Measurements from ENCODE around the gene PTX3.

PTX3 gene

GRCh38 chr3:157475921-157476414 lies 39.3 kb downstream of the PTX3 start:
- DNase-seq (ENCODE audit: low read depth) = no peak

- DNase-seq (ENCODE audit: low read depth) = no peak
Observed at GRCh38 chr3:157477441-157477840, 40.8 kb downstream of the PTX3 start.

DNA sequence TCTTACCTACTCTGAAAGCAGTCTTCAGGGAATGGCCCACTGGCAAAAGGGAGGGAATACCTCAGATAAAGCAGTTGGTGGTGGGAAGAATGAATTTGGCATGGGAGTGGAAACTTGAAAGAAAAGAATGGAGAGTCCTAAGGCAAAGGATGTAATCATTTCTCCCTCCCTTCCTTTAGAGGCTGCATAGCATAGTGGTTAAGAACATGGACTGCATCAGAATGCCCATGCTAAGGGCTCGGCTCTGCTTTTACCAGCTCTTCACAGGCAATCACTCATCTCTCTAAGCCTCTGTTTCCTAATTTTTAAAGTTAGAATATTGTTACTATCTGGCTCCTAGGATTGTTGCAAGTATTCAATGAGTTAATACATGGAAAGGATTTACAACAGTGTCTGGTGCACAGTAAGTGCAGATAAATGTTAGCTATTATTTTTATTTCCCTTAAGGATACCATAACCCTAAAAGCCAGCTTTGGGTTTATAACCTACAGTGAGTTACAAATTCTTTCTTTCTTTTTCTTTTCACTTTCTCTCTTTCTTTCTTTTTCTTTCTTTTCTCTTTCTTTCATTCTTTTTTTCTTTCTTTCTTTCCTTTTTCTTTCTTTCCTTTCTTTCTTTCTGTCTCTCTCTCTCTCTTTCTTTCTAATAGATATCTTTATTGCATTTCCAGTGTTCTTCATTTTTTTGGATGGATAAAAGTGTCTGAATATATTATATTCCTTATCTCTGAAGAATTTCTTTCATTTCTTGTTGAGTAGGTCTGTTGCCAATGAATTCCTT lies 43.0 kb downstream of the PTX3 start:
- DNase-seq (ENCODE audit: low read depth) = no peak

- DNase-seq (ENCODE audit: low read depth) = no peak
Observed at GRCh38 chr3:157487339-157487738, 50.7 kb downstream of the PTX3 start.

DNA sequence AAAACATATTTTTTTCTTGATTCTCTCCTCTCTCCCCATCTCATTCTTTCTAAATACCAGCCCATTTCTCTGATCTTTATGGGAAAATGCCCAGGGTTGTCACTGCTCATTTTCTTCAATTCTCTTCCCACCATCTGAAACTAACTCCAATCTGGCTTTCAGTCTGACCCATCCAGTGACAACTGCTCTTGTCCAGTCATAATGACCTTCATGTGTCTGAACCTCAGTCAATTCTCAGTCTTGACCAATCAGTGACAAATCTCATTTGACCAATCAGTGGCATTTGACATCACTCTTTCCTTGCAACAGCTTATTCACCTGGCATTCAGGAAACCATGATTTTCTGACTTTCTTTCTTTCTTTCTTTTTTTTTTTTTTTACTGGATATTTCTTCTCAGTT lies 51.5 kb downstream of the PTX3 start:
- DNase-seq (ENCODE audit: low read depth) = no peak

DNA sequence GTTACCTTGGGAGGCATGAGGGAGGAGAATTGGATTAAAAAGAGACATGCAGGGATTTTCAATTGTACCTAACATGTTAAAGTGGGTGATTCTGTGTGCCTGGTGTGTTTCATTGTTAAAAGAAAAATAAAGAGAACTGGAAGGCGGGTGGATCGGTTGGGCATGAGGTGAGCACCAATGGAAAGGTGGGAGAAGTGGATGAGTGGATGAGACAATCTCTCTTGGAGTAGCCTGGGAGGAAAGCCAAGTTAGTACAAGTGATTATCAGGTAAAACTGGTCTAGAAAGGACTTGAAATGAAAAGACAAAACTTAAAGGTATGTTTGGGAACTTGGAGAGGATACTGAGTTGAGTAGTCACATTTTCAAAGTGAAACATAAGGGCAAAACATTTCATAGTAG lies 54.5 kb downstream of the PTX3 start:
- no peak for DNase-seq (ENCODE audit: low read depth)

All from T-helper 22 cell (primary cell).